Panc1 (cell line): ENCODE measurements around the gene OR10H1. TPM values are rescaled to one million over a fixed set of nuclear protein-coding genes. Genes with fewer than 3 reads are reported as not detected.

ENCODE experiments used
- ATAC-seq: fragments of 200-7000 bp; cut with Tn5 transposase; 2 replicates; pipeline ENCODE4 v1.9.1; 2020; ENCODE audit warnings: mild to moderate bottlenecking, moderate library complexity
- BruUV-seq: library from RNA; stranded (reverse); fragments of 400-500 nt; replicated peaks from 2 replicates; lab custom pipeline; 2021; lab: Mats Ljungman, UMichigan
- CTCF ChIA-PET: fragments of 300-600 bp; sonication (Branson Sonifier 250); formaldehyde crosslinking; loops from one replicate; lab custom pipeline; 2022; ENCODE audit warnings: antibody characterized with exemption; lab: Charles Lee
- POLR2A ChIA-PET: fragments of 300-600 bp; sonication (Branson Sonifier 250); formaldehyde crosslinking; loops from one replicate; lab custom pipeline; 2022; ENCODE audit warnings: antibody characterized with exemption; lab: Charles Lee
- DNase-seq: peaks from one replicate; pipeline ENCODE4 v3.0.0-alpha.2; 2010; ENCODE audit warnings: low read depth, low spot score
- H3K27ac ChIP-seq: 2 replicates; pipeline ENCODE4 v1.5.1; 2011; ENCODE audit warnings: mild to moderate bottlenecking, low read length, inconsistent platforms
- H3K27me3 ChIP-seq: fragments of 200-500 bp; sonication (Bioruptor generic); 2 replicates; pipeline ENCODE4 v1.6.0; 2014; ENCODE audit warnings: low read length, inconsistent platforms; ENCODE audit not compliant: control insufficient read depth, insufficient read depth
- H3K36me3 ChIP-seq: fragments of 200-500 bp; sonication (Bioruptor generic); 2 replicates; pipeline ENCODE4 v1.5.1; 2014; ENCODE audit warnings: inconsistent platforms, mild to moderate bottlenecking, low read length, moderate library complexity; ENCODE audit not compliant: control insufficient read depth, insufficient read depth
- H3K4me1 ChIP-seq: 2 replicates; pipeline ENCODE4 v1.5.1; 2011; ENCODE audit warnings: inconsistent platforms, mild to moderate bottlenecking, low read length, moderate library complexity; ENCODE audit not compliant: control insufficient read depth, insufficient read depth
- H3K4me3 ChIP-seq, 2 experiments: 2 replicates each; pipeline ENCODE4 v1.5.1; 2011 to 2012; ENCODE audit warnings: low read depth in 2 of 2, low read length in 2 of 2, mild to moderate bottlenecking in 2 of 2, inconsistent platforms in 1 of 2, moderate library complexity in 1 of 2
- H3K9me3 ChIP-seq: fragments of 200-500 bp; sonication (Bioruptor generic); 2 replicates; pipeline ENCODE4 v1.5.1; 2014; ENCODE audit warnings: low read depth, mild to moderate bottlenecking, inconsistent platforms, low read length, moderate library complexity; ENCODE audit not compliant: control insufficient read depth, insufficient read depth
- POLR2AphosphoS5 ChIP-seq: IDR thresholded peaks from 2 replicates; pipeline ENCODE4 v1.6.1; 2012; ENCODE audit warnings: mild to moderate bottlenecking, low read depth, low read length, moderate library complexity
- SIN3A ChIP-seq: IDR thresholded peaks from 2 replicates; pipeline ENCODE4 v1.6.1; 2012; ENCODE audit warnings: low read depth, mild to moderate bottlenecking, low read length, moderate library complexity, borderline replicate concordance; ENCODE audit not compliant: insufficient read depth
- TCF7L2 ChIP-seq: IDR thresholded peaks from 2 replicates; pipeline ENCODE4 v1.6.1; 2011; ENCODE audit warnings: mild to moderate bottlenecking, low read depth, low read length, inconsistent platforms
- in situ Hi-C: cut with HindIII; loops from 2 replicates; pipeline ENCODE4 v1.10.0; 2016; ENCODE audit warnings: low sequenced_read_pairs, low pct_unique_long_range_greater_than_20kb
- intact Hi-C: fragments of 100-400 bp; cut with micrococcal nuclease; formaldehyde crosslinking; loops from one replicate; pipeline ENCODE4 v1.10.0; 2022; ENCODE audit not compliant: unreplicated experiment
- total RNA-seq: library from RNA; stranded (reverse); gene quantifications from one replicate; pipeline ENCODE4 v1.2.1, GENCODE V29; 2021; ENCODE audit not compliant: unreplicated experiment
- TF ChIP-seq, protein P1 (sequence below): fragments of 450-650 bp; IDR thresholded peaks from 2 replicates; pipeline ENCODE4 v1.5.1; 2017; ENCODE audit warnings: mild to moderate bottlenecking
- TF ChIP-seq, protein P2 (sequence below), 2 experiments: IDR thresholded peaks; 2 replicates each; pipeline ENCODE4 v1.6.1; 2011 to 2012; ENCODE audit warnings: low read depth in 2 of 2, control low read depth in 1 of 2, low read length in 1 of 2, mild to moderate bottlenecking in 1 of 2, moderate library complexity in 1 of 2; ENCODE audit not compliant: insufficient read depth in 1 of 2

Gene OR10H1
- total RNA-seq, 1 experiment from 2014 or later: not detected

DNA sequence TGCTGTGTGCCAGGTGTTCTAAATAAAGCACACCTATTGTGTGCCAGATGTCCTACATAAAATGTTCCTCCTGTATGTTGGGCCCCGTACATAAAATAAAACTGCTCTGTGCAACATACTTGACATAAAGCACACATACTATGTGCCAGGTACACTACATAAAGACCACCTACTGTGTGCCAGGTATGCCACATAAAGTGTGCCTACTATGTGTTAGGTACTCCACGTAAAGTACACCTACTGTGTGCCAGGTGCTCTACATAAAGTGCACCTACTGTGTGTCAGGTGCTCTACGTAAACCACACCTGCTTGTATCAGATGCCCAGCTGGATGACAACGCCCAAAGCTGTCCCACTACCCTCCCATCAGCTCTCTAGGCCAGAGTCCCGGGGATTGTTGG, 33.8 kb downstream of the OR10H1 start:
- H3K27me3 ChIP-seq: no peaks in the 10 kb centered on the region
- no peak for DNase-seq
- CTCF ChIA-PET: no interaction called here
- H3K36me3 ChIP-seq: no peaks in the 10 kb centered on the region
- ATAC-seq: no peak
- in situ Hi-C loops (no loop called here), intact Hi-C loops (no loop called here)
- no peaks in the 10 kb centered on the region for H3K4me1 ChIP-seq
- H3K27ac ChIP-seq: no peak overlapping the region
- no peaks in the 10 kb centered on the region for H3K9me3 ChIP-seq
- no peak overlapping the region for H3K4me3 ChIP-seq
- TF ChIP-seq TCF7L2 (no peak), SIN3A (no peak), POLR2AphosphoS5 (no peak)
- TF ChIP-seq, protein P1, sequence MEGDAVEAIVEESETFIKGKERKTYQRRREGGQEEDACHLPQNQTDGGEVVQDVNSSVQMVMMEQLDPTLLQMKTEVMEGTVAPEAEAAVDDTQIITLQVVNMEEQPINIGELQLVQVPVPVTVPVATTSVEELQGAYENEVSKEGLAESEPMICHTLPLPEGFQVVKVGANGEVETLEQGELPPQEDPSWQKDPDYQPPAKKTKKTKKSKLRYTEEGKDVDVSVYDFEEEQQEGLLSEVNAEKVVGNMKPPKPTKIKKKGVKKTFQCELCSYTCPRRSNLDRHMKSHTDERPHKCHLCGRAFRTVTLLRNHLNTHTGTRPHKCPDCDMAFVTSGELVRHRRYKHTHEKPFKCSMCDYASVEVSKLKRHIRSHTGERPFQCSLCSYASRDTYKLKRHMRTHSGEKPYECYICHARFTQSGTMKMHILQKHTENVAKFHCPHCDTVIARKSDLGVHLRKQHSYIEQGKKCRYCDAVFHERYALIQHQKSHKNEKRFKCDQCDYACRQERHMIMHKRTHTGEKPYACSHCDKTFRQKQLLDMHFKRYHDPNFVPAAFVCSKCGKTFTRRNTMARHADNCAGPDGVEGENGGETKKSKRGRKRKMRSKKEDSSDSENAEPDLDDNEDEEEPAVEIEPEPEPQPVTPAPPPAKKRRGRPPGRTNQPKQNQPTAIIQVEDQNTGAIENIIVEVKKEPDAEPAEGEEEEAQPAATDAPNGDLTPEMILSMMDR: no peak
- TF ChIP-seq, protein P2, sequence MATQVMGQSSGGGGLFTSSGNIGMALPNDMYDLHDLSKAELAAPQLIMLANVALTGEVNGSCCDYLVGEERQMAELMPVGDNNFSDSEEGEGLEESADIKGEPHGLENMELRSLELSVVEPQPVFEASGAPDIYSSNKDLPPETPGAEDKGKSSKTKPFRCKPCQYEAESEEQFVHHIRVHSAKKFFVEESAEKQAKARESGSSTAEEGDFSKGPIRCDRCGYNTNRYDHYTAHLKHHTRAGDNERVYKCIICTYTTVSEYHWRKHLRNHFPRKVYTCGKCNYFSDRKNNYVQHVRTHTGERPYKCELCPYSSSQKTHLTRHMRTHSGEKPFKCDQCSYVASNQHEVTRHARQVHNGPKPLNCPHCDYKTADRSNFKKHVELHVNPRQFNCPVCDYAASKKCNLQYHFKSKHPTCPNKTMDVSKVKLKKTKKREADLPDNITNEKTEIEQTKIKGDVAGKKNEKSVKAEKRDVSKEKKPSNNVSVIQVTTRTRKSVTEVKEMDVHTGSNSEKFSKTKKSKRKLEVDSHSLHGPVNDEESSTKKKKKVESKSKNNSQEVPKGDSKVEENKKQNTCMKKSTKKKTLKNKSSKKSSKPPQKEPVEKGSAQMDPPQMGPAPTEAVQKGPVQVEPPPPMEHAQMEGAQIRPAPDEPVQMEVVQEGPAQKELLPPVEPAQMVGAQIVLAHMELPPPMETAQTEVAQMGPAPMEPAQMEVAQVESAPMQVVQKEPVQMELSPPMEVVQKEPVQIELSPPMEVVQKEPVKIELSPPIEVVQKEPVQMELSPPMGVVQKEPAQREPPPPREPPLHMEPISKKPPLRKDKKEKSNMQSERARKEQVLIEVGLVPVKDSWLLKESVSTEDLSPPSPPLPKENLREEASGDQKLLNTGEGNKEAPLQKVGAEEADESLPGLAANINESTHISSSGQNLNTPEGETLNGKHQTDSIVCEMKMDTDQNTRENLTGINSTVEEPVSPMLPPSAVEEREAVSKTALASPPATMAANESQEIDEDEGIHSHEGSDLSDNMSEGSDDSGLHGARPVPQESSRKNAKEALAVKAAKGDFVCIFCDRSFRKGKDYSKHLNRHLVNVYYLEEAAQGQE (IDR thresholded peaks at IDR 0.05; ENCODE audit: insufficient read depth in 1 of 2, low read depth in 2 of 2, low read length in 1 of 2): no peak
- POLR2A ChIA-PET: no interaction called here
- BruUV-seq: no TSS peak

DNA sequence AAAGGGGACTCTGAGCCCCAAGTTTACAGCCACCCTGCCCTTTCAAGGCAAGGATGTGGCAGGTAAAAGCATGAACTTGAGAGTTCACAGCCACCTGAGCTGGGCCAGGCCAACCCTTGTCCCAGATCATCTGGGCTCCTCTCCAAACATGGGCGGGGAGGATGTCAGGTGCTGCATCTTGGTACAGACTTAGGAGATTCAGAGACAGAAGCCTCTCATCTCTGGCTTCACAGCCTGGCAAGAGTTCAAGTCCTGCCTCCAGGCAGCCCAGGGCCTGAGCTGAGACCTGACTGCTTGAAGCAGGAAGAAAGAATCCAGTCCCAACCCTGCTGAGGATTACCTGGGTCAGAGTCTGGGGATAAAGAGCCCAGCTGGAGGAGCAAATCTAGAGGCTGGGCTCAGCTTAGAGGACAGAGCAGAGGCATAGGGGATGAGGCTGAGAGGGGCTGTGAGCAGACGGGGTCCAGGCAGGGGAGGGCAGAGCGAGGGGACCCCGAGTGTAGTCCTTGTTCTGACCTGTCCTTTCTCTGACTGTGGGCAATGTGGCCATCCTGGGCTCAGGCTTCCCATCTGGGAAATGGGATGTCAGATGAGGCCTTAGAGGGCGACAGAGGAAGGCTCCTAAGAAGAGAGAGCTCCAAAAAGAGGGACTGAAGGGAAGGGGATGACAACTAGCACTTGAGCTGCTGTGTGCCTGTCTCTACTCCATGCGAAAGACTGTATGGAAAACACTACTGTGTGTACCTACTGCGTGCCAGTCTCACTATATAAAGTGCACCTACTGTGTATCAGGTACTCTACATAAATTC, 34.6 kb downstream of the OR10H1 start:
- H3K4me3 ChIP-seq: no peak overlapping the region
- no peak overlapping the region for H3K27ac ChIP-seq
- intact Hi-C loops (no loop called here), in situ Hi-C loops (no loop called here)
- no peaks in the 10 kb centered on the region for H3K36me3 ChIP-seq
- BruUV-seq: no TSS peak
- peak; percentile 48 for ATAC-seq
- no peaks in the 10 kb centered on the region for H3K27me3 ChIP-seq
- TF ChIP-seq, protein P2 (IDR thresholded peaks at IDR 0.05; ENCODE audit: insufficient read depth in 1 of 2, low read depth in 2 of 2, low read length in 1 of 2): no peak
- TF ChIP-seq POLR2AphosphoS5: no peak
- TF ChIP-seq, protein P1: no peak
- TF ChIP-seq TCF7L2: no peak
- no peak for TF ChIP-seq SIN3A
- ChIA-PET POLR2A (no interaction called here), CTCF (no interaction called here)
- H3K4me1 ChIP-seq: no peaks in the 10 kb centered on the region
- no peak for DNase-seq
- H3K9me3 ChIP-seq: no peaks in the 10 kb centered on the region
